Suppressor macrophage treated with lipopolysaccharide for 1 hour (primary cell): ENCODE measurements around the gene SLC26A3.

Experiments
- DNase-seq, 3 donors: peaks; one replicate each; pipeline ENCODE4 v3.0.0-alpha.2; 2020 to 2022

SLC26A3 gene

DNA sequence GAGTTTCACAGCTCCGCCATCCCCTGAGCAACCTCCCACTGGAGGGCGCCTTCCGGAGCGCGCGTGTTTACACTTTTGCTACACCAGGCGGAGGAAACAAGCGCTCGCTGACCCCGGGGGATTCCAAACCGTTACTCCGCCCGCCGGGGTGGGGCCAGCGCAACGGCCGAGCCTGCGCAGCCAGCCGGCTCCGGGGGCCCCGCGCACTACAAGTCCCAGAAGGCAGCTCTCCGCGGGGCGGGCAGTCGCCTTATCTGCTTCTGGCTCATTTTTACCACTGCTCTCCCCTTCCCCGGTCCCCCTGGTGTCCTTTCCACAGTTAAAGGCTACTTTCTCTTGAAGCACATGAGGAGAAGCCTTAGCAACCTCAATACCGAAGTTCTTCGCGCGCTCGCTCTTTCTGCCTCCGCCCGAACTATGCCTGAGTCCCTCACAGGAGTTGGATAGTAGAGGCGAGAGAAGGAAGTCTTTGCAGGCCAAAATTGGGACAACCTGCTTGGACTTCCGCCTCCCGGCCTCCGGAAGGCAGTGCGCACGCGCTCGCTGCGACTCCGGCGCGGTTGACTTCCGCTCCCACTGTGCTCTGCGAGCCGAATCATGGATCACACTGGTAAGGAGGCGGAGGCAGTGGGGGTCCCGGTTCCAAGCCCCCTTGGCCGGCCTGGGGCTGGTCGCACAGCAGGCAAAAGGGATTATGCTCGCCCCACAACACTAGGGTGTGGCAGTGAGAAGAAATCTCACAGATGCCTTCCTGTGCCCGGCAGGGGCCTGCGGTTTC, 59.3 kb downstream of the SLC26A3 start, which contains the start of gene CBLL1:
TSS of gene CBLL1 (plus strand) at position 576 of the 778 bp plus-strand sequence. CDS start at position 598, 22 bp downstream.
- DNase-seq = peak; percentile 98 to 99 (median 99)

DNA sequence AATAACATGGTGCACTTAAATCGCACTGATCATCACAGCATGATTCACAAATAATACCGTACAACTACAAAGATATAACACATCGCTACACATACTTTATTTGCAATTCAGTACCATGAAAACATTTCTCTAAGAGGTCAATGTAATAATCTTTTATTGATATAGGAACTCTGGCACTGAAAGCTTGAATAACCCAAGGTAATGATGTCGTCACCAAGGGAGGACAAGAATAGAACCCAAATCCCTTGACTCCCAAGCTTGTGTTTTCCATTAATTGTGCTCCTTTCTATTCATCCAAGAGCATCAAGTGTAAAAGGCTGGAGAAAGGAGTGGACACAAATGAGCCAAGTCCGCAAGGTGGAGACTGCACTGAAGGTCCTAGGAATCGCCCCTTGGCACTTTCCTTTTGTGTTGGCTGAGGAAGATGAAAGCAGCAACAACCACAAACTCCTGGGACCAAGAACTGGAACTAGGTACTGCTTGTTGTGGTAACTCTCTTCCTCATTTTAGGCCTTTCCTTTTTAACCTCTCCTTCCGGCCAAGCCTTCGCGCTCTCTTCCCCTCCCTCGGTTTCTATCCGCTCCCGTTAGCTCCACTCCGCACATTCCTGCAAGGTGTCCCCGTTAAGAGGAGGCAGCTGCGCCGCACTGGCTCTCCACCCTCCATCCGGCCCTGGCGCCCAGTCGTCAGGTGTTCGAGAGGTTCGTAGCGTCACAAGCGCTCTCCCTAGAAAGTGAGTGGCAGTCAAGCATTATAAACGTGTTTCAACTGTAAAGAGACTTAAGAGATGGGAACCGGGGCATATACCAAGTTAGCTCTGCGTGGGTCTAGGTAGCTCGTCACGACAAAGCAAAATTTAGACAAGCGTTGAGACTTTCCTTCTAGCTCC, 60.1 kb downstream of the SLC26A3 start:
- DNase-seq = peak; percentile 49 to 54 (median 53)

DNA sequence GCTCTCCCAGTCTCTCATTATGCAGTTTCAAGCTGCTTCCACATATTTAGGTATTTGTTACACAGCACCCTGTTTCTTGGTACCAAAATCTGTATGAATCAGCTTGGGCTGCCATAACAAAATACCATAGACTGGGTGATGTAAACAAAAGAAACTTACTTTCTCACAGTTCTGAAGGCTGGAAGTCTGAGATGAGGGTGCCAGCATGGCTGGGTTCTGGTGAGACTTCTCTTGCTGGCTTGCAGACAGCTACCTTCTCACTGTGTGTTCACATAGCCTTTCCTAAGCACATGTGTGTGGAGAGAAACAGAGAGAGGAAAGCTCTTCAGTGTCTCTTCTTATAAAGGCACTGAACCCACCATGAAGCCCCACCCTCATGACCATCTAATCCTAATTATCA, 74.7 kb downstream of the SLC26A3 start:
- DNase-seq = no peak

DNA sequence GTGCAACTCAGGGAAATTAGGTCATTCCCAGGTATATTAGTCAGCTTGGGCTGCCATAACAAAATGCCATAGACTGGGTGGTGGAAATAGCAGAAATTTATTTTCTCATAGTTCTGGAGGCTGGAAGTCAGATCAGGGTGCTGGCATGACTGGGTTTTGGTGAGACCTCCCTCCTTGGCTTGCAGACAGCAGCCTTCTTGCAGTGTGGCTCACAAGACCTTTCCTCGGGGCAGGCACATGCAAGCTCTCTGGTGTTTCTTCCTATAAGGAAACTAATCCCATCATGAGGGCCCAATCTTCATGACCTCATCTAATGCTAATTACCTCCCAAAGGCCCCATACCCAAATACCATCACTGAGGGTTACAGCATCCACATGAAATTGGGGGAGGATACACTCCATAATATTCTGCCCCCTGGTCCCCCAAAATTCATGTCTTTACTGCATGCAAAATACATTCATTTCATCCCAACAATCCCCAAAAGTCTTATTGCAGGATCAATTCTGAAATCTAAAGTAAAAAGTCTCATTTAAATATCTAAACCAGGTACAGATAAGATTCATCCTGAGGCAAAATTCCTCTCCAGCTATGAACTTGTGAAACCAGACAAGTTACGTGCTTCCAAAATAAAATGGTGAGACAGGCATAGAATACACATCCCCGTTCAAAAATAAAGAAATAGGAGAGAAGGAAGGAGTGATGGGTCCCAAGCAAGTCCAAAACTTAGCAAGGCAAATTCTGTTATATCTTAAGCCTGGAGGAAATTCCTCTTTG, 76.5 kb downstream of the SLC26A3 start:
- no peak for DNase-seq

DNA sequence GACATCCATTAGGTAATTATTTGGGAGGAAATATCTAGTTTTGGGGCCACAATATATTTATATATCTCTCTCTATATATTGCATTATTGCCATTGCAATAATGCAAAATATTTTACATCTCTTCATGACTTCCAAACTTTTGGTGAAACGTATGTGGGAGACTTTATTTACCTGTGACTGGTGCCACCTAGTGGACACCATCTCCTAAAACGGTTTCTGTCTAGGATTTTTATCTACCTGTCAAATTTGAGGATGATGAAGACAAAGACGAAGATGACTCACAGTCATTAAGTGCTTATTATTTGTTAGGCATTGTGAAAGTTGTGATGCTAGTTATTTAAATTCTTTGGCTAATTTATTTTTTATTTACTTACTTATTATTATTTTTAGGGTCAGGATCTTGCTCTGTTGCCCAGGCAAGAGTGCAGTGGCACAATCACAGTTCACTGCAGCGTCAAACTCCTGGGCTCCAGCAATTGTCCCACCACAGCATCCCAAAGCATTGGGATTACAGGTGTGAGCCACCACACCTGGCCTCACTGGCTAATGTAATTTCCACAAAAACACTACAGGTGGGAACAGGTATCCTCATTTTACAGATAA, 77.8 kb downstream of the SLC26A3 start:
- peak; percentile 45 to 58 (median 52) for DNase-seq

DNA sequence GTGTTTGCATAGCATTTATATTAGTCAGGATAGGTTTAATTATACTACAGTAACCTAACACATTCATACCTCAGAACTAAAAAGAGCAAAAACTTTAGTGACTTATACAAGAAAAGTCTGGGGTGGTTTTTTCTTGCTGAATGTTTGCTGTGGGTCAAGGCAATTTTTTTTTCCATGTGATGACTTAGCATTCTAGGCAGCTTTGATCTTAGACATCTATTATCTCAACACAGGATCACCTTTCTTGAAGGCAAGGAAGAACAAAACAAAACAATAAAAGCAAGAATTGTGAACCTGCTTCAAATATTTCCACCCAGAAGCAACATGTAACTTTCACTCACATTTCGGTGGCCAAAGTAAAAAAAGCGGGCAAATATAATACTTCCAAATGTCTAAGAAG, 79.8 kb downstream of the SLC26A3 start:
- no peak for DNase-seq

DNA sequence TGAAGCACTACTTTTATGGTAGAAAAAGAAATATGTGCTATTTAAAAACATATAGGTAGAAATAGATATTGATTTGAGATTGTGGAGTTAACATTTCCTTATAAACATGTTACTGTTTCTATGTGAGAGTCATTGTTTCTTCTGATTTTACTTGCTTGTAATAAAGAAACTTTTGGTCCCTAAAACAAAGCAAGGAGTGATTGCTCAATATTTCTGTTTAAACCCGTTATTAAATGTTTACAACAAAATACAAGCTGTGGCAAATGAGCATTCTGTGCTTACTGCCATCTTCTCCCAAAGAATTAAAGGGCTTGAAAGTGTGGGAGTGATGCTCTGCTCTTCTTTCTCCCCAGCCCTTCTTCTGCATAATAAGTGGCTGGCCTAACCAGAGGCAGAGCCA, 81.7 kb downstream of the SLC26A3 start:
- DNase-seq = no peak

DNA sequence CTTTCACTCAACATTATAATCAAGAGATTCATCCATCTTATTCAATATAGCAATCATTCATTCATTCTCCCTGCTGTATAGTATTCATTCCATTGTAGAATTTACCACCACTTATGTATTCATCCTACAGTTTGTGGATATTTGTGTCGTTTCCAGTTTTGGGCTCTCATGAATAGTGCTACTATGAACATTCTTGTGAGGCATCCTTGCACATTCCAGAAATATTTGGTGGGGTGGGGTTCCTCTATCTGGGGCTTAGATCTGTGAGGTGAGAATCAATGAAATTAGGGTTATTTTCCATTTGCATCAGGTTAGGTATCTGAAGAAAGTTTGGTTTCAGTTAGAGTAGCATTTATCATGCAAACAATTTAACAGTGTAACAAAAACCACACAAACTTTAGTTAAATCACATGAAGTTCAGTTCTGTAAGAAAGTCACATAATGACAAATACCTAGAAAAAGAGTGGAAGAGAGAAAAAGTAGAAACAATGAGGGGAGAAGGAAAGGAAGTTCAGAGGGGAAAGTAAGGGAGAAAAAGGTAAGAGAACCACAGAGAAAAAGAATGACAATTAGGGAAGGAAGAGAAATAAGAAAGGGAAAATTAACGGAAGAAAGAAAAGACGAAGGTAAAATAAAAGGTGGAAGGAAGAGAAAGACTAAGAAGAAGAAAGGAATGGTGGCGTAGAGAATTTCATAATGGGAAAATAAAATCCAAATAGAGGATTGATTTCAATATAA, 84.4 kb downstream of the SLC26A3 start:
- no peak for DNase-seq

DNA sequence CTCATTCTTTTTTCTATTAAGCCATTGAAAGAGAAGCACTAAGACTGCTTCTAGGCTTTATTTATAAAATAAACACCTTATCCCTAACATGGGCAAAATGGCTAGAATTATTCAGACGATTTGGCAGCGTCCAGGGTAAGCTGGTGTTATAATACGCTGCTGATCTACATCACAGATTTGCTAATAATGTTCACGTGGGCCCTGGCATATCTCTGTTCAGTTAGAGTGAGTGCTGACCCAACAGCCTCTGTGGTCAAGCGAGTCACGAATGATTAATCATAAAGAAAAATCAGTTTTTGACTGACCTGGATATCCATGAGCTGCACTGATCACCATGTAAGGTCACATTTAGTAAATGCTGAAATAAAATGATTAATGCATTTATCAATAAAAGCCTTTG, 87.5 kb downstream of the SLC26A3 start:
- peak in 1 of 3 donors; percentile 4 for DNase-seq
